ENCODE measurements around the gene L1TD1.

DNA sequence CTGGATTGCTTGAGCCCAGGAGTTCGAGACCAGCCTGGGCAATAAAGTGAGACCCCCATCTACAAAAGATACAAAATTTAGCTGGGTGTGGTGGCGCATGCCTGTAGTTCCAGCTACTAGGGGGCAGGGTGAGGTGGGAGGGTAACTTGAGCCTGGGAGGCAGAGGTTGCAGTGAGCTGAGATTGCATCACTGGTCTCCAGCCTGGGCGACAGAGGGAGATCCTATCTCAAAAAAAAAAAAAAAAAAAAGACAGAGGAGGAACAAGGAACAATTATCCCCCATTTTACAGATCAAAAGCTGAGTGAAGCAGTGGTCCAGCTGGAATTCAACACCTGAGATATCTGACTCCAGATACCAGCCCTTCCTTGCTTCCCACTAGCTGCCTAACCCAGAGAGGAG lies 34.8 kb downstream of the L1TD1 start:
- TF ChIP-seq, protein P1, sequence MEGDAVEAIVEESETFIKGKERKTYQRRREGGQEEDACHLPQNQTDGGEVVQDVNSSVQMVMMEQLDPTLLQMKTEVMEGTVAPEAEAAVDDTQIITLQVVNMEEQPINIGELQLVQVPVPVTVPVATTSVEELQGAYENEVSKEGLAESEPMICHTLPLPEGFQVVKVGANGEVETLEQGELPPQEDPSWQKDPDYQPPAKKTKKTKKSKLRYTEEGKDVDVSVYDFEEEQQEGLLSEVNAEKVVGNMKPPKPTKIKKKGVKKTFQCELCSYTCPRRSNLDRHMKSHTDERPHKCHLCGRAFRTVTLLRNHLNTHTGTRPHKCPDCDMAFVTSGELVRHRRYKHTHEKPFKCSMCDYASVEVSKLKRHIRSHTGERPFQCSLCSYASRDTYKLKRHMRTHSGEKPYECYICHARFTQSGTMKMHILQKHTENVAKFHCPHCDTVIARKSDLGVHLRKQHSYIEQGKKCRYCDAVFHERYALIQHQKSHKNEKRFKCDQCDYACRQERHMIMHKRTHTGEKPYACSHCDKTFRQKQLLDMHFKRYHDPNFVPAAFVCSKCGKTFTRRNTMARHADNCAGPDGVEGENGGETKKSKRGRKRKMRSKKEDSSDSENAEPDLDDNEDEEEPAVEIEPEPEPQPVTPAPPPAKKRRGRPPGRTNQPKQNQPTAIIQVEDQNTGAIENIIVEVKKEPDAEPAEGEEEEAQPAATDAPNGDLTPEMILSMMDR (IDR thresholded peaks at IDR 0.05; ENCODE audit: low read depth, low read length, poor library complexity, severe bottlenecking): no peak
- no peak for TF ChIP-seq EZH2phosphoT487 (IDR thresholded peaks at IDR 0.05; ENCODE audit: borderline replicate concordance, low read length)

Data from DOHH2 (cell line).